Stromal cell of bone marrow (primary cell): Measurements from ENCODE around the gene ANTXR2.

Source experiments
- DNase-seq: peaks from one replicate; pipeline ENCODE4 v3.0.0-alpha.2; 2012; ENCODE audit warnings: low read depth

The ANTXR2 gene

DNA sequence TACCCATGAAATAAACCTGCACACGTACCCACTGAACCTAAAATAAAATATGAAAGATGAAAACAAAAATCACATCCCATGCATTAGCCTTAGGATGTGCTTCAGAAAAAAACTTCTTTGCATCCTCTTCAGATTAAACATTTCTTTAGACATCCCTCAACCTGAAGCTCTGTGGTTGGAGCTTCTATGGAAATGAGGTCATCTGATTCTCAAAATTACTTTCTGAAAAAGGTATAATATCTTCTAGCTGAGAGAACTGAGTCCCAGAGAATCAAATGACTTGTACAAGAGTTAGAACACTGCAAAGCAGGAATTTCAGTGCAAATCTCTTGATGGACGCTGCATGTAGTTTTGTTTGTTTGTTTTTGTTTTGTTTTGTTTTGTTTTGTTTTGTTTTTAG is 19.1 kb upstream of the ANTXR2 start:
- no peak for DNase-seq

DNA sequence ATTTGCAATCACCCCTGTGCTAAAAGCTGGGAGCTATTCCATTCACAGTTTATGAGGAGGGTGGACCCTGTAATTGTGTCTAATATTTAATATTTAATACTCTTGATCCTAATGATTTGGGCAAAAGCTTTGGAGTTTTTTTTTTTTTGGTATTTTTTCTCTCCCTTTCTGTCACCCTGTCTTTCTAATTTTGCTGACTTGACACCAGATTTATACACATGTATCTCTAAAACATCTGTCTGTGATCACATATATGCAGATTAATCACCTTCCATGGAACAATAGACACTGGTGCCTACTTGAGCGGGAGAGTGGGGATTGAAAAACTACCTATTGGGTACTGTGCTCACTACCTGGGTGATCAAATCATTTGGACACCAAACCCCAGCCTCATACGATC is 18.7 kb upstream of the ANTXR2 start:
- no peak for DNase-seq

DNA sequence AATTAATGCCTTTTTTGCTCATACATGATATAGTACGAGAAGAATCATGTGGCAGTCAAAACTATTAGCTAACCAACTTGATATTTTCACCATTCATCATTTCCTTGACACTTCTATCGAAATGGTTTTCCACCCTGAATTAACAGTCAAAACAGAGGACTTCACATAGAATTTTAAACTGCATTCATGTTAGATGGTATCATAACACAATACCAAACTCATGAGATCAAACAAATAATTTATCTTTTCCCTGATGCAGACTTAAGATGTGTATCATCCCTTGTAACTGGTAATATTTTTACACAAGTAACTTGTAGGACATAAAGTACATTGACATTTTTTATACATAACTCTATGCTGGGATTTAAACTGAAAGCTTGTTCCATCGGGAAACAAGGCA is 18.2 kb upstream of the ANTXR2 start:
- no peak for DNase-seq

DNA sequence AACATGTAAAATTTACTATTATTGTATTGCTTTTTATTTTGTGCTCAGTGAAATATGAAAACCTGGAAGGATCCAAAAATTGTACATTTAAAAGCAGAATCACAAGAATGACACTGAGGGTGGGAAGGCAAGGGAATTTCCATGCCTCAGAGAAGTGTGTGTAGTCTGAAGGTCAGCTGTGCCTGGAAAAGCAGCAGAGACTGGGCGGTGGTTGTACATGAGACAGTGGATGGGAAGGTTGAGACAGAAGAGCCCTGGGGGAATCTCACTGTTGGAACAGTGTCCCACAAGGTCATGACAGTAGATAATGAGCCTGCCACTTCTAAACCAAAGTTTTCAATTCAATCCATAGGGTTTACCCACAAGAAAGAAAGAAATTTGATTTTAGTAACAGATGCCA is 17.1 kb upstream of the ANTXR2 start:
- no peak for DNase-seq

DNA sequence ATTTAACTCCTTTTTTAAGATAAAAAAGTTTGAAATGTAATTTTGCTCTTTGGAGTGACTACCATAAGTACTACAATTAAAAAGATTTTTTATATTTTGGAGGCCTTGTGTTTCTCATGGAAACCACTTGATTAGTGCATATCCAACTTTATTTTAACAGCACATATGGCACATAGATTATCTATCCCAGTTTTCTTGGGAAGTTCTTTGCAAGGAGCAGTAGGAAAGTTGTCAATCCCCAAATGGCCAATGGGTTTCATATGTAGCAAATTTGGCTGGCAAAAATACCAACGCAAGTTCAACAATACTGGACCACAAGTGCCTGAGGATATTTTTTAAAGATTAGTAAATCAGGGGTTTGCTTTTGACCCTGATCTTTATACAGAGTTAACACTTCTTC is 15.4 kb upstream of the ANTXR2 start:
- DNase-seq: no peak

DNA sequence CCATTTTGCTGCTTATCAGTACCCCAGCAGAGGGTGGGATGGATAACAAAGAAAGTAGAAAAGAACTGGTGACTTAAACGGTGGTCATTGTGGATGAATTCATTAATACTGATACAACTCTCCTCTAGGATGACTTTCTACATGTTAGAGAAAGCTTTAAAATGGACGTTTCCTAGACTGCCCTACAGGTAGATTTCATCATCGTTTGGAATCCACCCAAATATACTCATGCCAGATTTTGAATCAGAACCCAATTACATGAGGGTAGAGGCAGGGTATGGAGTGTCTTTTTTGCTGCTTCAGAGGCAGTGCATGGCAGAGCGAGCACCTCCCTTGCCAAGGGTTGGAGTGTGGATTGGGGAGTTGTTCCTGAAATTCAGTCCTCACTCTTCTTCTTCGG is 13.3 kb upstream of the ANTXR2 start:
- no peak for DNase-seq

DNA sequence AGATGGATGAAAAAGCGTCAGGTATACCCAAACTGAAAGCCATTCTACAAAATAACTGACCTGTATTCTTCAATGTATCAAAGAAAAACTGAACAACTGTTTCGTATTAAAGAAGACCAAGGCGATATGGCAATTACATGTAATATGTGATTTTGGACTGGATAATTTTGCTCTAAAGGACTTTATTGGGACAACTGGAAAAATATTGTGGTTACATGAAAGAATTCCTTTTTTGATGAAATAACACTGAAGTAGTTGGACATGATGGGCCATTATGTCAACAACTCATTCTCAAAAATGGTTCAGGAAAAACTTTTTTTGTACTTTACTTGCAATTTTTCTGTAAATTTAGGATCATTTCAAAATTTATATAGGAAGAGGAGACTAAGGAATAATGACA is 12.1 kb upstream of the ANTXR2 start:
- no peak for DNase-seq

DNA sequence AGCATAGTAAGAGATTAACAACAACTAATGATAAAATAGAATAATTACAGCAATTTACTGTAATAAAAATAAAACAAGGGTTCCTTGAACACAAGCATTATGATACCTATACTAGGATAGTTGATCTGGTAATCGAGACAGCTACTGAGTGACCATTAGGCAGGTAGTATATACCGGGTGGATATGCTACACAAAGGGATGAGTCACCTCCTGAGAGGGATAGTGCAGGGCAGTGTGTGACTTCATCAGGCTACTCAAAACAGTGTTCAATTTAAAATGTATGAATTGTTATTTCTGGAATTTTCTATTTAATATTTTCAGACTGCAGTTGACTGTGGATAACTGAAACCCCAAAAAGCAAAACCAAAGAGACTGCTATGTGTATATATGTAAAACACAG is 9.7 kb upstream of the ANTXR2 start:
- no peak for DNase-seq

DNA sequence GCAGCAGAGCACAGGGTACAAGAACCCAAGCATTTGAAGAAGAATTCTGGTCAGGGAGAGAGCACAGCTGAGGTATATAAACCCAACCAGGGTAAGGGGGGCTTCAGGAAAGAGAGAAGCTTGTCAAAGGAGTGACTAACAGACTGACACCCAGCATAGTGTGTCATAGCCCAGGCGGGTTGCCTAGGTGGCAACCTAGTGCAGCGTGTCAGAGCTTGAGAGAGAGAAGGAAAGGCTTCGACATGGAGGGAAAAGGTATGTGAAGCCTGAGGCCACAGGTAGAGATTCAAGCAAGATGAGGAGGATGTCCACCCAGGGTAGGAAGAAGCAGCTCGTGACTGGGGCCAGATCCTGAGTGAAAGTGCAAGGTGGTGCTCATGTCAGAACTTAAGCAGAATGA is 8.5 kb upstream of the ANTXR2 start:
- DNase-seq: no peak

DNA sequence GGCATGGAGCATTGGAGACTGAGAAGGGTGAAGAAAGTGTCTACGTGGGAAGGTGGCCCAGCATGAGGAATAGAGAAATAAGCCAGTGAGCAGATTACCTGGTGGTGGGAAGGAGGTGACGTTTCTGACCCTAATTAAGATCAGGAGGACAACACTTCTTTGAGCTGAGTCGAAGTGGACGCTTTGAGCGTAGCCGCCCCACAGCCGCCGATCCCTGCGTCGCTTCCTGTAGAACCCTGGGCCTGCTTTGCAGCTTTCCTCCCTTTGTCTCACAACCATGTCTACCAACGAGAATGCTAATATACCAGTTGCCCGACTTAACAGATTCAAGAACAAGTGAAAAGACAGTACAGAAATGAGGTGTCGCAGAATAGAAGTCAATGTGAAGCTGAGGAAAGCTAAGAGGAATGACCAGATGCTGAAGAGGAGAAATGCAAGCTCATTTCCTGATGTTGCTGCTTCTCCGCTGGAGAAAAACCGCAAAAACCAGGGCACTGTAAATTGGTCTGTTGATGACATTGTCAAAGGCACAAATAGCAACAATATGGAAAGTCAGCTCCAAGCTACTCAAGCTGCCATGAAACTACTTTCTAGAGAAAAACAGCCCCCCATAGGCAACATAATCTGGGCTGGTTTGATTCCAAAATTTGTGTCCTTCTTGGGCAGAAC is 6.4 kb upstream of the ANTXR2 start:
- no peak for DNase-seq

DNA sequence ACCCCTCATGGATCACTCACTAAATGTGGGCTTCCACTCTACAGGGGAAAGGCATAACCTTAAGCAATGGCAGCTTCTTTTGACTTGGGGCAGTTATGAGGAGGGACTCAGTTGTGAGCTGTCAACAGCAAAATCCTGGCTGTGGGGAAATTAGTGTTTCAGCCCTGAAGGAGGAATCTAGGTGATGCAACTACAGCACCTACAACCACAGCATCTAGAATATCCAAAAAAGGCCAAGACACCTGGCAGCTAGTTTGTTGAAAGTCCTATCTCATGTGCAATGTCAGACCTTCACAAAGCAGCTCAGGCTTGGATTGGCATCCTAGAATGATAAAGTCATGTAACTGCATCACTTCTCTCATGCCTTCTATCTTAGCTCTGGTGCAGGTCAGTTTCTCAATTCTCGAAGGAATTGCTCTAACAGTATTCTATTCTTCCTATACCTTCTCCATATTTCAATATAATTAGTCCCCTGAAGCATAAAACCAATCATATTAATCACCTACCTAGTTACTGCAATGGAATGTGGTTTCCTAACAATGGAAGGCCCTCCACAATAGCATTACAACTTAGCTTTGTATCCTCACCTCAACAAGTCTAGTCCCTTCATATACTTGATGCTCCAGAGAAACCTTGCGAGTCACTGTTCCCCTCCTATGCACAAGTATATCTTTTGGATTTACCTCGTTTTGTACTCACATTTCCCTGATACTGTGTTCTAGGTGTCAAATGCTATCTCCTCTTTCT is 5.5 kb upstream of the ANTXR2 start:
- DNase-seq: no peak

DNA sequence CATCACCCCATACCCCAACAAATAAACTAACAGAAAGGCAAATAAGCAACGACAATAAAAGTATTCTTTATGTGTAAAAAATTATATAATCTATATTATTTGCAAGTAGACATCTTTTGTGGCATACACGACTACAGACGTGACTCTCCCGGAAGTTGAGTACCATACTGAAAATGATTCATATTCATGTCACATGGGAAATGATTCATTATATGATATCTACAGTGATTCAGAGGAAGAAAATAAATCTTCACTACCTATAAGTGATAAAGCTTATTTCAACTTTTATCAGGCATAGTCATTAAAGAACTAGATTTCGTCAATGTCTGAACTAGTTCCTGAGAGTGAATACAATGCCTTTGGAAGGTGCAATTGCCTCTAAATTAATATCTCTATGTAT is 4.6 kb upstream of the ANTXR2 start:
- no peak for DNase-seq

DNA sequence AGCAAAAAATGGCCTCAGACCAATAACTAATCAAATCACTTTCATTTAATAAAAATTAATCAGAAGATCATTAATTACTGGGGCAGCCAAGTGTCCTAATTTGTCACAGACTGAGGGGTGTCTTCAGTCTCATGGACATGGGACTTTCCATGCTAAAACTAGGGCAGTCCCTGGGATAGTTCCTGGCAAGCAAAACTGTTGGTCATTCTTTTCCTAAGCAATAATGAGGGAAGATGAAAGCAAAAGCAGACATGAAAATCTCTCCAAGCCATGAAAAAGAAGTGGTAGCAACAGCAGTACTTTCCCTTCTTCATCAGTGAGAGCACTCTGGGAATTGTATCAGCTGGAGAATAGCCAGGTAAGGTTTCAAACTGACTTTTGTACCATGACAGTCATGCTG is 3.7 kb upstream of the ANTXR2 start:
- DNase-seq: no peak

DNA sequence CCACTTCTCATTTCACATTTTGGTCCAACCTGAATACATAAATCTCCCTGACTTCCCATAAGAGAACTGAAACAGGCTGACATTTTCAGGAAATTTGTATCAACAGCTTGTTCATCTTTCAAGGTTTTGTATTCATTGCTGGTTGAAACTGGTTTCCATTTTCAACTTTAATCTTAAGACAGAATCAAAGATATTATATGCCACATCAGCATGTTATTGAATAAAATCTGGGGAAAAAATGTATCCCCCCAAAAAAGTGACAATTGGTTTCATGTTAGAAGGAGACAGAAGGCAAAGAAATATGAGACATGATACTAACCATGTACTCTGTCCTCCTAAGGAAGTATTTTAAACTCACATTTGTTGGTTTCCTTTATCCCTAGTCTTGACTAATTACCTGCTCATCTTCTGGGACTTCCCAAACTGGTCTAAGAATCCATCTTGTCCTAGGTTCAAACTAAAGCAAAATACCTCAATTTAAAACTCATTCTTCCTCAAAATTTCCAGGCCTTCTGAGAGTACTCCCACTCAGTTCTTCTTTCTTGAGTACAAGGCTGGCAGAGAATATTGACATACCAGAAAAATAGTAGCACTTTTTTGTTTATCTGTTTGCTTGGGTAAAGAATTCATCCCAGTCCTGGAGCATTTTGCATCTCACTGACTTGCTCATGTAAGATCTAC is 3.1 kb upstream of the ANTXR2 start:
- no peak for DNase-seq

DNA sequence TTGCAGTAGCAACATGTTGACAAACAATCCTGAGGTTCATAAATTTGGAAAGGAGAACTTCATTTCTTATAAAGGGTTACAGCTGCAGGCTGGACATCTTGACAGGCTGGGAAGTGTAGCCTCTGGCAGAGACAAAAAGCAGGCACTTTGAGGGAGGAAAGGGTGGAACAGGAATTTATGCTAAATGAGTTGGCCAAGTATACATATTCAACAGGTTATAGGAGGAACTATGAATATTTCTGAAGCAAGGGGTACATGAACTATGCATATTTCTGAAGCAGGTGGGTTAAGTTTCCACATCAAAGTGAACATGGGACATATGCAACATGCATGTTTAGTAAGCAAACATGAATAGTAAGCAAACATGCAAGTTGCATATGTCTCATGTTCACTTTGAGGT is 1.6 kb upstream of the ANTXR2 start:
- no peak for DNase-seq

DNA sequence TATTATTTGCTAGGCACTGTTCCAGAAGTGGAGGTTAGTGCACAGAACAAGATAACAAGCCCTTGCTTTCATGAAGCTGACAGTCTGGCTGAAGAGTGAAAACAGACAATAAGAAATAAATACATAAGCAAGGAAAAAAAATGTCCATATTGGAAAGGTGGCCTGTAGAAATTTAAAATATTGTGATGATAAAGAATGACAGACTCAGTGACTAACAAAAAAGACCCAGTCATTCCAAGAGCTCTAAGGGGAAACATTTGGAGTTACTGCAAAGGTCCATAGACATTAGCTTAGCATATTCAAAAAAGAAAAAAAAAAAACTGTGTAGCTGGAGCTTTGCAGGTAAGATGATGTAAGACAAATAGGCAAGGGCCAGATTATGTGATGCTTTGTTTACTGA is 1.0 kb upstream of the ANTXR2 start:
- DNase-seq: no peak

DNA sequence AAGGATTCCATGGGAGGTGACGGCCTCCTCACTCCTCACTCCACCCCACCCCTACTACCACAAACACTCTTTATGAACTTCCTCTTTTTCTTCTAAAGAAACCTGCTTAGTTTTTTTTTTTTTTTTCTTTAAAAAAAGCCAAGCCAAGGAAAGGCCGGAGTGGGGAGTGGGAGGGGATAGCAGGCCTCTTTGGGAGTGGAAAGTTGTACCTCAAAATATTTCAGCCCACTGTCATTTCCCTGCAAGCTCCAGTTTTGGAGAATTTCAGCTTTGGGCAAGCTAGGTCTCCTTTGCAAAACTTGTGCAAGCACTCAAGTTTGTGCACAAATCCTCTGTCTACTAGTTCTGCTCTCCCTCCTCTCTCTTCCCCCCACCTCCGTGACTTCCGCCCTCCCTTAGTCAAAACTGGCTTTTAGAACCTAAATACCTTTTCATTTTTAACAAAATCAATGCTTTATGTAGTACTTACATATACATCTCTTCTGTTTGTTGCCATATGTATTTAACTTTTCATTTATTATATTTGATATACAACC is 512 bp upstream of the ANTXR2 start:
- no peak for DNase-seq

DNA sequence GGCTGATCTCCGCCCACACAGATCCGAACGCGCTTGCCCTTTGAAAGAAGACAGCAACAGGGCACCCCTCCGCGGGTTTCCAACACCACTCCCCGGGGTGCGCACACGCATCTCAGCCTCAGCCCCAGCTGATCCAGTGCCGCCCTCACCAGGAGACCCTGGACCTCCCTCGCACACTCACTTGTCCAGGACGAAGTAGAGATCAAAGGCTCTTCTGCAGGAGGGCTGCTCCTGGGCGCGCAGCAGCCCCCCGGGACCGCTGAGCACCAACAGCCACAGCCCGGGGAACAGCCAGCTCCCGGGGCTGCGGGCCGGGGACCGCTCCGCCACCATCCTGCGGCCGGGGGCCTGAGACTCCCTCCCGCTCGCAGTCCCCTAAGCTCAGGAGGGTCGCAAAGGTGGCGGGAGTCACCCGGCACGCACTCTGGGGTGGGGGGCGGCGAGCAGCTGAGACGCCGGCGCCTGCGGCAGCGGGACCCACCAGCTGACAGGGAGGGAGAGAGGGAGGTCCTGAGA is 743 bp downstream of the ANTXR2 start:
- no peak for DNase-seq

DNA sequence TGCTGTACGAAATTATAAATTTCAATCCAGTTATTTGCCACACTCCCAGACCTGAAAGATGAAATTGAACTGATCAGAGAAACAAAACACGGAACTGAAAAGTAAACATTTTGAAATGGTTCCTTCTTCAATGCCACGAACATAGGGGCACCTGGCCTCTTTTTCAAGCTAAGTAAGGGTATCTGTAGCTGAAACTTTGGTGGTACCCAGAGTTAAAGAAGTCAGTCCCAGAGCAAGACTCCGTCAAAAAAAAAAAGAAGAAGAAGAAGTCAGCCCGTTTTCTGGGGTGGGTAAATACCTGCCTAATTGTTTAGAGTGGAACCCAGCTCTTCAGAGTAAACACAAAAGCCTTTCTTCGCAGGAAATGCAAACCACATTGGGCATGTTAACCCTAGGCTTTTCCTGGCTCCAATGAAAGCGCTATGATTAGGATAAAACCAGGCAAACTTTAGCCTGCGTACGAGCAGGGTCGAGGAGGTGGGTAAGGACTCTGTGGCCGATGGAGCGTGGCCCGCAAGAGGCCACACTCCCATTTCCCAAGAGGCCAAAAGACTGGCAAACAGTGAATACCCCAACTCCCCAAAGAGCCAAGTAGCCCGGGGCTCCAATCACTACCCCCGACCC is 1.3 kb downstream of the ANTXR2 start:
- no peak for DNase-seq

DNA sequence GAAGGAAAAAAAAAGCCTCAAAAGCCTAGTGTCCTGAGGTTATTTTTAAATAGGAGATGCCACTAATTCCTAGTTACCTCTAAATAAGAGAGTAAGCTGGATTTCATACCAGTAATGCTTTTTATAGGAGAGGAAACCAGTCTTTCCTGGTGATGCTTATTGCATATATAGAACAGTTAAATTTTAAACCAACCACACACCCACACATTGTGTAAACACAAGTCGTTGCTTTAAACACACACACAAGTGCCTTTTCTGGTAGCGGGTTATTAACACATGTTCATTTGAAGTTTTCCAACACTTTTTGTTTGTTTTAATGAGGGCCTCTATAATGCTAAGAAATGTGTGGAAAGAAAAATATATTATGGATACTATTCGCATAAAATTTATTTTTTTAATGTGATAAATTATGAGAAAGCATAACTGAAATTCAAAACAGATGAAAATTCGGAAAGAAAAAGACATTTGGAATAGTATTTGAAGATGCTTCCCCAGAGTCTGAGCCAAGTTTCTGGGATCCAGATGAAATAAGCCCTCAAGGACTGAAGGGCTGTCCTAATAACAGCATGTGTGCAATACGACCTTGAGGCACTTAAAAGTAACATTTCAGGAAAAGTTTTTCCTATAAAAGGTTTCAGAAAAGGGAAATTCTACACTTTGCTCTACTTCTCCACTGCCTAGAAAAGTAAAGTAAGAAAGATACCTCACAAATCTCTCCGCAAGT is 2.0 kb downstream of the ANTXR2 start:
- no peak for DNase-seq

DNA sequence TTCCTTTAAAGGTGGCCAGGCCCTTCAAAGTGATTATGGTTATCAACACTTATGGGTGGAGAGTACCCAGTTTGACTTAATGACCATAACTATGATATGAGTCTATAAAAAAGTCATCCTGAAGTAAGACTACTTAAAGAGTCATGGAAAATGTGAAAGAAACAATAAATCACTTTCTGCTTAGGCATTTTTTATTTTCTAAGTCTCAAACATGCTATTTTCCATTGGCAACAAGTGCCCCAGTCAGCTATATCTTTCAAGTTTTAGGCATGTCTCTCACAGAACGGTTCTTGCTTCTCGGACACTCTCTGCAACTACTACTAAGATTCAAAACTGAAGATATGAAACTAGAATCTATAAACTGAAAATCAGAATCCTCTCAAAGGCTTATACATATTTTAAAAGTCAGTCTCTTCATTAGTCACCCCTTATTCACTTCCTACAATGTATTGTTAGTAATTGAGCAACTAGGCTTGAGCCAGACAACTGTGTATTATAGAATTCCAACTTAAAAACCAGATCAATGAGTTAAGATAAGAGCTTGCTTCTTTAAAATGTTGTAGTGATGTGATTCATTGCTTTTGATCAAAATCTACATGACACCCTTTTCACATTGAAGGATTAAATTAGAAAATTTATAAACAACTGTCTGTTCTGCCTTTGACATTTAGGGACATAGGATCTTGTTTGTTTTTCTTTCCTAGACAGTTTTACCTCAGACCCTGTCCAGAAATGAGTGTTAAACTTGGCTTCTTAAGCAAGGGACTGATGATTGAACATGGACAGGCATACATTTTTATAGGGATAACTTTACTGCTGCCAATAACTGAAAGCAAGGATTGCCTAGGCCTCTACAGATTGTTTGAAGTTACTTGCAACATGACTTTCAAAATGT is 2.9 kb downstream of the ANTXR2 start:
- no peak for DNase-seq
